GM12878 (cell line): ENCODE measurements around the gene DCLK2. TPM values are rescaled to one million over a fixed set of nuclear protein-coding genes. Genes with fewer than 3 reads are reported as not detected.

Experiments used
- ATAC-seq: fragments of 200-7000 bp; cut with Tn5 transposase; 3 replicates; pipeline ENCODE4 v1.9.1; 2020; ENCODE audit warnings: mild to moderate bottlenecking, moderate library complexity
- BruUV-seq: library from RNA; stranded (reverse); fragments of 400-500 nt; replicated peaks from 2 replicates; lab custom pipeline; 2021; lab: Mats Ljungman, UMichigan
- CTCF ChIA-PET: fragments of 300-600 bp; sonication (Branson Sonifier 250); formaldehyde crosslinking; extraction: SDS; loops from one replicate; lab custom pipeline; 2021; ENCODE audit warnings: inconsistent platforms; lab: Yijun Ruan, JAX
- POLR2A ChIA-PET: fragments of 350-600 bp; formaldehyde crosslinking; extraction: SDS; loops from one replicate; lab custom pipeline; 2021; ENCODE audit warnings: inconsistent platforms; lab: Charles Lee
- RAD21 ChIA-PET: fragments of 300-600 bp; sonication (Branson Sonifier 250); formaldehyde crosslinking; loops from one replicate; lab custom pipeline; 2023; ENCODE audit warnings: antibody characterized with exemption; ENCODE audit not compliant: unreplicated experiment; lab: Charles Lee
- SMC1A ChIA-PET: fragments of 300-600 bp; sonication (Branson Sonifier 250); formaldehyde crosslinking; loops from one replicate; lab custom pipeline; 2023; ENCODE audit not compliant: unreplicated experiment, uncharacterized antibody; lab: Charles Lee
- DNase-seq: peaks from one replicate; pipeline ENCODE4 v3.0.0-alpha.2; 2011; ENCODE audit warnings: low read depth, low spot score
- FAIRE-seq: peaks from 3 replicates; lab custom pipeline; 2011; peaks lifted over from hg19 to GRCh38; lab: Jason Lieb, UNC
- H2AFZ ChIP-seq: 2 replicates; pipeline ENCODE4 v1.6.0; 2011; ENCODE audit warnings: low read depth, low read length, control low read depth; ENCODE audit not compliant: control insufficient read depth
- H3K27ac ChIP-seq: 2 replicates; pipeline ENCODE4 v1.5.1; 2011; ENCODE audit warnings: control low read depth; ENCODE audit not compliant: control insufficient read depth, insufficient read depth
- H3K27me3 ChIP-seq, 2 experiments: replicated peaks in 1 of 2; 2 replicates each; pipeline versions ENCODE4 v1.6.0 to v1.6.1; 2011; ENCODE audit warnings: low read length in 1 of 2; ENCODE audit not compliant: control insufficient read depth in 2 of 2, insufficient read depth in 2 of 2
- H3K36me3 ChIP-seq, 2 experiments: 2 replicates each; pipeline ENCODE4 v1.5.1; 2011; ENCODE audit warnings: low read length in 1 of 2; ENCODE audit not compliant: control insufficient read depth in 2 of 2, insufficient read depth in 2 of 2
- H3K4me1 ChIP-seq: 2 replicates; pipeline ENCODE4 v1.6.1; 2011; ENCODE audit warnings: mild to moderate bottlenecking, low read length, moderate library complexity, mixed read lengths; ENCODE audit not compliant: control insufficient read depth, insufficient read depth
- H3K4me2 ChIP-seq: 2 replicates; pipeline ENCODE4 v1.6.0; 2011; ENCODE audit warnings: control low read depth; ENCODE audit not compliant: control insufficient read depth, insufficient read depth
- H3K4me3 ChIP-seq: fragments of 200-600 bp; sonication (generic); 2 replicates; pipeline ENCODE4 v1.5.1; 2016
- H3K79me2 ChIP-seq: 2 replicates; pipeline ENCODE4 v1.6.0; 2011; ENCODE audit warnings: low read length; ENCODE audit not compliant: control insufficient read depth, insufficient read depth
- H3K9ac ChIP-seq: 2 replicates; pipeline ENCODE4 v1.8.0; 2011; ENCODE audit warnings: low read length, control low read depth, mixed read lengths; ENCODE audit not compliant: control insufficient read depth, insufficient read depth
- H3K9me3 ChIP-seq: replicated peaks from 3 replicates; pipeline ENCODE4 v1.5.1; 2011; ENCODE audit warnings: mild to moderate bottlenecking, low read length; ENCODE audit not compliant: control insufficient read depth, insufficient read depth
- H4K20me1 ChIP-seq: 2 replicates; pipeline ENCODE4 v1.6.0; 2011; ENCODE audit not compliant: control insufficient read depth, insufficient read depth
- BACH1 ChIP-seq: fragments of 450-650 bp; IDR thresholded peaks from 2 replicates; pipeline ENCODE4 v1.6.1; 2017; ENCODE audit warnings: mild to moderate bottlenecking, borderline replicate concordance
- EED ChIP-seq: sonication (generic); IDR thresholded peaks from 2 replicates; pipeline ENCODE4 v1.6.1; 2016; ENCODE audit warnings: antibody characterized with exemption, low read depth
- ESRRA ChIP-seq: IDR thresholded peaks from 2 replicates; pipeline ENCODE4 v1.6.1; 2012; ENCODE audit warnings: mild to moderate bottlenecking, low read length, improper control_type of control experiment
- NFYB ChIP-seq: IDR thresholded peaks from 2 replicates; pipeline ENCODE4 v1.6.1; 2011; ENCODE audit warnings: low read depth, mild to moderate bottlenecking, low read length, improper control_type of control experiment, moderate library complexity; ENCODE audit not compliant: insufficient read depth
- NR2F1 ChIP-seq: fragments of 450-650 bp; conservative IDR thresholded peaks from 2 replicates; pipeline ENCODE4 v1.6.1; 2017; ENCODE audit warnings: mild to moderate bottlenecking
- PAX8 ChIP-seq: fragments of 450-650 bp; IDR thresholded peaks from 2 replicates; pipeline ENCODE4 v1.6.1; 2017; ENCODE audit warnings: mild to moderate bottlenecking, moderate library complexity
- PML ChIP-seq: IDR thresholded peaks from 2 replicates; pipeline ENCODE4 v1.6.1; 2012; ENCODE audit warnings: low read length, inconsistent platforms
- SIX5 ChIP-seq: IDR thresholded peaks from 2 replicates; pipeline ENCODE4 v1.6.1; 2011; ENCODE audit warnings: mild to moderate bottlenecking, low read depth, low read length, moderate library complexity; ENCODE audit not compliant: severe bottlenecking
- YBX1 ChIP-seq: fragments of 450-650 bp; IDR thresholded peaks from 2 replicates; pipeline ENCODE4 v1.6.1; 2016; ENCODE audit warnings: antibody characterized with exemption
- ZNF24 ChIP-seq: fragments of 450-650 bp; IDR thresholded peaks from 2 replicates; pipeline ENCODE4 v1.6.1; 2017; ENCODE audit warnings: antibody characterized with exemption, mild to moderate bottlenecking
- ZNF384 ChIP-seq: IDR thresholded peaks from 2 replicates; pipeline ENCODE4 v1.6.1; 2012; ENCODE audit warnings: low read depth, mild to moderate bottlenecking, low read length, improper control_type of control experiment, borderline replicate concordance
- ZNF622 ChIP-seq: fragments of 450-650 bp; IDR thresholded peaks from 2 replicates; pipeline ENCODE4 v1.6.1; 2017; ENCODE audit warnings: mild to moderate bottlenecking, inconsistent platforms
- WGBS: methylation state at CpG from one replicate; pipeline ENCODE4 v1.1.6; 2016; ENCODE audit warnings: low lambda C conversion rate; ENCODE audit not compliant: insufficient replicate concordance, insufficient coverage; ENCODE audit errors: missing lambda C conversion rate; 5-methylcytosine and 5-hydroxymethylcytosine counted together
- in situ Hi-C: fragments of 300-500 bp; cut with MboI; formaldehyde crosslinking; loops from 9 replicates; pipeline ENCODE4 v1.14.3; 2018; ENCODE audit warnings: mixed read lengths
- intact Hi-C: fragments of 100-400 bp; cut with micrococcal nuclease; formaldehyde crosslinking; loops from one replicate; pipeline ENCODE4 v1.14.2; 2022; ENCODE audit not compliant: unreplicated experiment
- polyA plus RNA-seq, 11 experiments: library from polyadenylated mRNA; depleted of rRNA in 4 of 11; unstranded in 6 of 11; stranded (reverse) in 5 of 11; fragments of >200 nt; fragmentation: Nextera tagmentation in 4 of 11; fragmentation: Illumina TruSeq in 1 of 11; extraction: Ambion mirVana in 4 of 11; extraction: Trizol in 1 of 11; gene quantifications; 1 replicate in 1 of 11; 2 replicates in 10 of 11; pipeline versions ENCODE4 v1.2.1 to v1.2.3, GENCODE V29; 2011 to 2016; ENCODE audit warnings: inconsistent platforms in 2 of 11, missing spikeins in 2 of 11, low read depth in 1 of 11
- total RNA-seq, 4 experiments: library from RNA; depleted of rRNA in 3 of 4; stranded (reverse); fragments of >200 nt in 3 of 4; fragmentation: Illumina TruSeq in 1 of 4; extraction: Trizol in 1 of 4; gene quantifications; 2 replicates each; pipeline versions ENCODE4 v1.2.1 to v1.2.3, GENCODE V29; 2013 to 2021
- TF ChIP-seq, protein P1 (sequence below): IDR thresholded peaks from 2 replicates; pipeline ENCODE4 v1.6.1; 2011; ENCODE audit warnings: mild to moderate bottlenecking, low read depth, low read length, moderate library complexity; ENCODE audit not compliant: insufficient replicate concordance
- TF ChIP-seq, protein P2 (sequence below): fragments of 450-650 bp; IDR thresholded peaks from 2 replicates; pipeline ENCODE4 v1.6.1; 2016; ENCODE audit warnings: mild to moderate bottlenecking
- TF ChIP-seq, protein P3 (sequence below): IDR thresholded peaks from 2 replicates; pipeline ENCODE4 v1.6.1; 2012; ENCODE audit warnings: improper control_type of control experiment, low read depth, low read length; ENCODE audit not compliant: insufficient replicate concordance
- TF ChIP-seq, protein P4 (sequence below): fragments of 150-350 bp; IDR thresholded peaks from 2 replicates; pipeline ENCODE4 v1.6.1; 2014; ENCODE audit warnings: mild to moderate bottlenecking, low read depth, low read length

DCLK2 gene
- total and polyA plus RNA-seq, 10 of the 15 experiments (the other 5 are each of a cell fraction or from before 2014, with no cell fraction given) = not detected

DNA sequence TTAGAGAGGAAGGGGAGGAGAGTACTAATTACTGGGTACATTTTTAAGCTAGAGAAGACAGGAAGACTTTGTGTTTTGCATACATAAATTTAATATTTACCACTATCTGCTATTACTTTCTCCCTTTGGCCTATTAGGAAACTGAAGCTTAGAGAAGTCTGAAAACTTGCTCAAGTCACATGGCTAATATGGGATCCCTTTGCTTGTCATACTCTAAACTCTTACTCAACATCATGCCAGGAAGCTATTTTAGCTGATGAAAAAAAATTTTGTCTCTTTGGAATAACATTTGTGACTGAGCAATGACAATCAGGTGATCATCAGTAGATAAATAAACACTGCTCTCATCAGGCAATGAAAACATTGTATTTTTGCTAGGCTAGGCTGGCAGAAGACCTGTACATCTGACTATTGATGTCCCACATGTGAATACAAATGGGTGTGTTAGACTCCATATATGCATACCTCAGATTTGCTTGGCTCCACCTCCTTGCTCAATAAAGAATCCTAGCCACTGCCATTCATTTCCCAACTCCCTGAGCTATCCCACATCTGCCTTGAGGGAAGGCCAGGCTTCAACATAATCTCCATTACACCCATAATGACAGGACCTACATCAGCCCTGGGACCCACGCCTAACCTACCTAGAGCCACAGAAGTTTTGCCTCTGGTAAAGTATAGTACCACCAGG is 17.0 kb upstream of the DCLK2 start:
- ATAC-seq = no peak
- no peaks in the 10 kb centered on the region for H3K36me3 ChIP-seq
- no peak overlapping the region for H2AFZ ChIP-seq
- H3K4me3 ChIP-seq = no peak overlapping the region
- POLR2A ChIA-PET = no interaction called here
- no peak overlapping the region for H3K4me2 ChIP-seq
- no peaks in the 10 kb centered on the region for H3K4me1 ChIP-seq
- H3K79me2 ChIP-seq = no peaks in the 10 kb centered on the region
- no peaks in the 10 kb centered on the region for H3K9me3 ChIP-seq
- no peaks in the 10 kb centered on the region for H4K20me1 ChIP-seq
- DNase-seq = no peak
- intact Hi-C loops (no loop called here), in situ Hi-C loops (no loop called here)
- CTCF ChIA-PET = no interaction called here
- SMC1A ChIA-PET = interaction anchor here (1.0 to 1.1 kb wide), 2 partner anchors 18 to 25 kb away, joined by 3 read pairs; no protein-coding TSS in a partner anchor
- TF ChIP-seq, protein P1, sequence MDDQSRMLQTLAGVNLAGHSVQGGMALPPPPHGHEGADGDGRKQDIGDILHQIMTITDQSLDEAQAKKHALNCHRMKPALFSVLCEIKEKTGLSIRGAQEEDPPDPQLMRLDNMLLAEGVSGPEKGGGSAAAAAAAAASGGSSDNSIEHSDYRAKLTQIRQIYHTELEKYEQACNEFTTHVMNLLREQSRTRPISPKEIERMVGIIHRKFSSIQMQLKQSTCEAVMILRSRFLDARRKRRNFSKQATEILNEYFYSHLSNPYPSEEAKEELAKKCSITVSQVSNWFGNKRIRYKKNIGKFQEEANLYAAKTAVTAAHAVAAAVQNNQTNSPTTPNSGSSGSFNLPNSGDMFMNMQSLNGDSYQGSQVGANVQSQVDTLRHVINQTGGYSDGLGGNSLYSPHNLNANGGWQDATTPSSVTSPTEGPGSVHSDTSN = no peak
- TF ChIP-seq, protein P2, sequence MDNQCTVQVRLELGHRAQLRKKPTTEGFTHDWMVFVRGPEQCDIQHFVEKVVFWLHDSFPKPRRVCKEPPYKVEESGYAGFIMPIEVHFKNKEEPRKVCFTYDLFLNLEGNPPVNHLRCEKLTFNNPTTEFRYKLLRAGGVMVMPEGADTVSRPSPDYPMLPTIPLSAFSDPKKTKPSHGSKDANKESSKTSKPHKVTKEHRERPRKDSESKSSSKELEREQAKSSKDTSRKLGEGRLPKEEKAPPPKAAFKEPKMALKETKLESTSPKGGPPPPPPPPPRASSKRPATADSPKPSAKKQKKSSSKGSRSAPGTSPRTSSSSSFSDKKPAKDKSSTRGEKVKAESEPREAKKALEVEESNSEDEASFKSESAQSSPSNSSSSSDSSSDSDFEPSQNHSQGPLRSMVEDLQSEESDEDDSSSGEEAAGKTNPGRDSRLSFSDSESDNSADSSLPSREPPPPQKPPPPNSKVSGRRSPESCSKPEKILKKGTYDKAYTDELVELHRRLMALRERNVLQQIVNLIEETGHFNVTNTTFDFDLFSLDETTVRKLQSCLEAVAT = no peak
- TF ChIP-seq NFYB (no peak), BACH1 (no peak), YBX1 (no peak), PAX8 (no peak), ZNF384 (no peak), SIX5 (no peak), NR2F1 (no peak), ESRRA (no peak), ZNF24 (no peak), ZNF622 (no peak), EED (no peak), PML (no peak)
- TF ChIP-seq, protein P3, sequence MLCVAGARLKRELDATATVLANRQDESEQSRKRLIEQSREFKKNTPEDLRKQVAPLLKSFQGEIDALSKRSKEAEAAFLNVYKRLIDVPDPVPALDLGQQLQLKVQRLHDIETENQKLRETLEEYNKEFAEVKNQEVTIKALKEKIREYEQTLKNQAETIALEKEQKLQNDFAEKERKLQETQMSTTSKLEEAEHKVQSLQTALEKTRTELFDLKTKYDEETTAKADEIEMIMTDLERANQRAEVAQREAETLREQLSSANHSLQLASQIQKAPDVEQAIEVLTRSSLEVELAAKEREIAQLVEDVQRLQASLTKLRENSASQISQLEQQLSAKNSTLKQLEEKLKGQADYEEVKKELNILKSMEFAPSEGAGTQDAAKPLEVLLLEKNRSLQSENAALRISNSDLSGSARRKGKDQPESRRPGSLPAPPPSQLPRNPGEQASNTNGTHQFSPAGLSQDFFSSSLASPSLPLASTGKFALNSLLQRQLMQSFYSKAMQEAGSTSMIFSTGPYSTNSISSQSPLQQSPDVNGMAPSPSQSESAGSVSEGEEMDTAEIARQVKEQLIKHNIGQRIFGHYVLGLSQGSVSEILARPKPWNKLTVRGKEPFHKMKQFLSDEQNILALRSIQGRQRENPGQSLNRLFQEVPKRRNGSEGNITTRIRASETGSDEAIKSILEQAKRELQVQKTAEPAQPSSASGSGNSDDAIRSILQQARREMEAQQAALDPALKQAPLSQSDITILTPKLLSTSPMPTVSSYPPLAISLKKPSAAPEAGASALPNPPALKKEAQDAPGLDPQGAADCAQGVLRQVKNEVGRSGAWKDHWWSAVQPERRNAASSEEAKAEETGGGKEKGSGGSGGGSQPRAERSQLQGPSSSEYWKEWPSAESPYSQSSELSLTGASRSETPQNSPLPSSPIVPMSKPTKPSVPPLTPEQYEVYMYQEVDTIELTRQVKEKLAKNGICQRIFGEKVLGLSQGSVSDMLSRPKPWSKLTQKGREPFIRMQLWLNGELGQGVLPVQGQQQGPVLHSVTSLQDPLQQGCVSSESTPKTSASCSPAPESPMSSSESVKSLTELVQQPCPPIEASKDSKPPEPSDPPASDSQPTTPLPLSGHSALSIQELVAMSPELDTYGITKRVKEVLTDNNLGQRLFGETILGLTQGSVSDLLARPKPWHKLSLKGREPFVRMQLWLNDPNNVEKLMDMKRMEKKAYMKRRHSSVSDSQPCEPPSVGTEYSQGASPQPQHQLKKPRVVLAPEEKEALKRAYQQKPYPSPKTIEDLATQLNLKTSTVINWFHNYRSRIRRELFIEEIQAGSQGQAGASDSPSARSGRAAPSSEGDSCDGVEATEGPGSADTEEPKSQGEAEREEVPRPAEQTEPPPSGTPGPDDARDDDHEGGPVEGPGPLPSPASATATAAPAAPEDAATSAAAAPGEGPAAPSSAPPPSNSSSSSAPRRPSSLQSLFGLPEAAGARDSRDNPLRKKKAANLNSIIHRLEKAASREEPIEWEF = no peak
- TF ChIP-seq, protein P4, sequence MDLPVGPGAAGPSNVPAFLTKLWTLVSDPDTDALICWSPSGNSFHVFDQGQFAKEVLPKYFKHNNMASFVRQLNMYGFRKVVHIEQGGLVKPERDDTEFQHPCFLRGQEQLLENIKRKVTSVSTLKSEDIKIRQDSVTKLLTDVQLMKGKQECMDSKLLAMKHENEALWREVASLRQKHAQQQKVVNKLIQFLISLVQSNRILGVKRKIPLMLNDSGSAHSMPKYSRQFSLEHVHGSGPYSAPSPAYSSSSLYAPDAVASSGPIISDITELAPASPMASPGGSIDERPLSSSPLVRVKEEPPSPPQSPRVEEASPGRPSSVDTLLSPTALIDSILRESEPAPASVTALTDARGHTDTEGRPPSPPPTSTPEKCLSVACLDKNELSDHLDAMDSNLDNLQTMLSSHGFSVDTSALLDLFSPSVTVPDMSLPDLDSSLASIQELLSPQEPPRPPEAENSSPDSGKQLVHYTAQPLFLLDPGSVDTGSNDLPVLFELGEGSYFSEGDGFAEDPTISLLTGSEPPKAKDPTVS = no peak
- RAD21 ChIA-PET = no interaction called here
- H3K27ac ChIP-seq = no peak overlapping the region
- H3K27me3 ChIP-seq = no peaks in the 10 kb centered on the region; a peak in 1 of 4 replicates
- WGBS = 14% methylated on average over 1 of the region's 1 CpG
- FAIRE-seq = no peak
- no peak overlapping the region for H3K9ac ChIP-seq
- BruUV-seq = no TSS peak
